Neuronal stem cell (in vitro differentiated cells): ENCODE measurements around the gene TIMM23. TPM values are rescaled to one million over a fixed set of nuclear protein-coding genes. Genes with fewer than 3 reads are reported as not detected.
A peak's percentile ranks its signal among the peaks of the same experiment; 100 is the strongest.
"Not testable (repeated sequence)": the region's sequence is repeated elsewhere in the genome, so short reads cannot be mapped to it uniquely, and the experiment has no call there.

Experiments
- DNase-seq: peaks from one replicate; pipeline ENCODE4 v3.0.0-alpha.2; 2013; ENCODE audit warnings: low spot score
- H2AFZ ChIP-seq: one replicate; pipeline ENCODE4 v1.6.1; 2013; ENCODE audit warnings: mild to moderate bottlenecking, low read length, inconsistent platforms
- H2AK5ac ChIP-seq: 2 replicates; pipeline ENCODE4 v1.6.1; 2013; ENCODE audit warnings: low read depth, mild to moderate bottlenecking, inconsistent platforms, low read length, moderate library complexity, mixed read lengths
- H2BK120ac ChIP-seq: 2 replicates; pipeline ENCODE4 v1.6.1; 2013; ENCODE audit warnings: low read depth, mild to moderate bottlenecking, inconsistent platforms, low read length, moderate library complexity, mixed read lengths
- H2BK12ac ChIP-seq: one replicate; pipeline ENCODE4 v1.6.1; 2013; ENCODE audit warnings: low read length, inconsistent platforms
- H2BK15ac ChIP-seq: 2 replicates; pipeline ENCODE4 v1.6.1; 2013; ENCODE audit warnings: mild to moderate bottlenecking, low read length, inconsistent platforms, mixed read lengths
- H2BK5ac ChIP-seq: one replicate; pipeline ENCODE4 v1.6.1; 2013; ENCODE audit warnings: inconsistent platforms, mild to moderate bottlenecking, low read length, moderate library complexity
- H3K14ac ChIP-seq: one replicate; pipeline ENCODE4 v1.6.1; 2013; ENCODE audit warnings: low read length, inconsistent platforms
- H3K18ac ChIP-seq: 2 replicates; pipeline ENCODE4 v1.6.1; 2013; ENCODE audit warnings: low read length, inconsistent platforms
- H3K23ac ChIP-seq: 2 replicates; pipeline ENCODE4 v1.6.1; 2013; ENCODE audit warnings: low read depth, mild to moderate bottlenecking, mixed read lengths, low read length, inconsistent platforms; ENCODE audit not compliant: poor library complexity
- H3K27ac ChIP-seq: replicated peaks from 3 replicates; pipeline ENCODE4 v1.5.1; 2013; ENCODE audit warnings: low read length, inconsistent platforms
- H3K27me3 ChIP-seq, 3 experiments: 2 replicates each; pipeline ENCODE4 v1.6.1; 2013; ENCODE audit warnings: low read length in 3 of 3, mild to moderate bottlenecking in 2 of 3, inconsistent platforms in 1 of 3, low read depth in 1 of 3, mixed read lengths in 1 of 3, moderate library complexity in 1 of 3; ENCODE audit not compliant: control insufficient read depth in 3 of 3, insufficient read depth in 3 of 3
- H3K36me3 ChIP-seq, 2 donors: replicated peaks in 1 of 2; 2 replicates each; pipeline ENCODE4 v1.6.1; 2013; ENCODE audit warnings: low read length in 2 of 2; ENCODE audit not compliant: control insufficient read depth in 2 of 2, insufficient read depth in 2 of 2
- H3K4ac ChIP-seq: 2 replicates; pipeline ENCODE4 v1.6.1; 2013; ENCODE audit warnings: inconsistent platforms, mild to moderate bottlenecking, low read length, moderate library complexity
- H3K4me1 ChIP-seq, 2 donors: 1 replicate in 1 of 2; 2 replicates in 1 of 2; pipeline ENCODE4 v1.6.1; 2013; ENCODE audit warnings: low read length in 2 of 2, low read depth in 1 of 2; ENCODE audit not compliant: control insufficient read depth in 2 of 2, insufficient read depth in 1 of 2
- H3K4me2 ChIP-seq: one replicate; pipeline ENCODE4 v1.6.1; 2013; ENCODE audit warnings: mild to moderate bottlenecking, low read length, inconsistent platforms; ENCODE audit not compliant: insufficient read depth, poor library complexity, severe bottlenecking
- H3K4me3 ChIP-seq, 2 donors: 2 replicates each; pipeline ENCODE4 v1.5.1; 2013; ENCODE audit warnings: low read length in 2 of 2, mild to moderate bottlenecking in 2 of 2, inconsistent platforms in 1 of 2, moderate library complexity in 1 of 2
- H3K79me1 ChIP-seq: one replicate; pipeline ENCODE4 v1.6.1; 2013; ENCODE audit warnings: low read depth, mild to moderate bottlenecking, inconsistent platforms, low read length, moderate library complexity
- H3K9ac ChIP-seq: one replicate; pipeline ENCODE4 v1.6.1; 2013; ENCODE audit warnings: mild to moderate bottlenecking, low read depth, low read length, inconsistent platforms; ENCODE audit not compliant: poor library complexity
- H3K9me3 ChIP-seq, 2 donors: replicated peaks in 1 of 2; 2 replicates each; pipeline versions ENCODE3 to v1.6.1; 2013; ENCODE audit warnings: low read length in 2 of 2, mild to moderate bottlenecking in 2 of 2, inconsistent platforms in 1 of 2, low read depth in 1 of 2, mixed read lengths in 1 of 2, moderate library complexity in 1 of 2; ENCODE audit not compliant: control insufficient read depth in 2 of 2, insufficient read depth in 1 of 2
- H4K8ac ChIP-seq: one replicate; pipeline ENCODE4 v1.6.1; 2013; ENCODE audit warnings: low read depth, mild to moderate bottlenecking, inconsistent platforms, low read length, moderate library complexity
- H4K91ac ChIP-seq: one replicate; pipeline ENCODE4 v1.6.1; 2013; ENCODE audit warnings: low read length, low read depth, mild to moderate bottlenecking, inconsistent platforms; ENCODE audit not compliant: poor library complexity
- WGBS, 2 donors: extraction: QIAGEN DNeasy Blood & Tissue Kit; methylation state at CpG; one replicate each; pipeline ENCODE4 v1.1.7; 2013; ENCODE audit warnings: missing lambda C conversion rate in 2 of 2, mixed read lengths in 1 of 2; ENCODE audit not compliant: insufficient read length in 2 of 2, insufficient replicate concordance in 1 of 2; ENCODE audit errors: extremely low coverage in 2 of 2; 5-methylcytosine and 5-hydroxymethylcytosine counted together
- polyA plus RNA-seq, 2 experiments: library from polyadenylated mRNA; stranded (reverse); fragments of 200-250 nt; gene quantifications; one replicate each; pipeline ENCODE4 v1.2.3, GENCODE V29; 2013

The TIMM23 gene, protein sequence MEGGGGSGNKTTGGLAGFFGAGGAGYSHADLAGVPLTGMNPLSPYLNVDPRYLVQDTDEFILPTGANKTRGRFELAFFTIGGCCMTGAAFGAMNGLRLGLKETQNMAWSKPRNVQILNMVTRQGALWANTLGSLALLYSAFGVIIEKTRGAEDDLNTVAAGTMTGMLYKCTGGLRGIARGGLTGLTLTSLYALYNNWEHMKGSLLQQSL
- polyA plus RNA-seq (2013, experiment 1 of 2), result 71.4 TPM
- 72.4 TPM for polyA plus RNA-seq (2013, experiment 2 of 2)

DNA sequence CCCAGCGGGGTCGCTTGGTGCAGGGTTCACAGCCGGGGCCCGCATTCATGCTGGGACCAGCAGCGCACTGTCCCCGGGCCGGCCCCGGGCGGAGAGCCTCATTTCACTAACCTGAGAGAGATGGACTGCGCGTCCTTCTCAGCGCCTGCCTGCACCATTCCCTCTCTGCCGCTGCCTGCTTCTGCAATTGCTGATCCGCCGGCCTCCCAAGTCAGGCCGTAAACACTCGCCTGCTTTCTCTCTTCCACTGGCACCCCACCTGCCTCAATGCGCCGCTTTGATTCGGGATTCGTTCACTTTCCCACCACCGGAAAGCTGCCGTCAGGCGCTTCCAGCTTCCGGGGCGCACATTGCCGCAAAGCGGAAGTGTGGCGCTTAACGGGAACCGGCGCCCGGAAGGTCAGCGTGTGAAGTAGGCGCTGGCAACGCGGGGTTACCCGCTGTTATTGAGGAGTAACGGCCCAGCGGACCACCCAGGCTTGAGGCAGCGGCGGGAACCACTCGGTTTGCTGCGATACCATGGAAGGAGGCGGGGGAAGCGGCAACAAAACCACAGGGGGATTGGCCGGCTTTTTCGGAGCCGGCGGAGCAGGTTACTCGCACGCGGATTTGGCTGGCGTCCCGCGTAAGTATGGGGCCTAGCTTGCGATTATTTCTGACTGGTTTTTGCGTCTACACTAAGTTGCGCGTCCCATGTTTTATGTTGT, at the start of gene TIMM23:
TSS of gene TIMM23 (plus strand) at position 384 of the 707 bp plus-strand sequence. CDS start at position 520, 136 bp downstream.
- H4K91ac ChIP-seq, H2BK120ac ChIP-seq, H2AK5ac ChIP-seq, H2BK5ac ChIP-seq, H2BK15ac ChIP-seq, H2BK12ac ChIP-seq, H3K4me1 ChIP-seq, H3K9me3 ChIP-seq, H3K4ac ChIP-seq, H3K23ac ChIP-seq, H3K14ac ChIP-seq, H3K79me1 ChIP-seq, H3K27me3 ChIP-seq: not testable (repeated sequence)
- Histone ChIP-seq H3K9ac (peak within 1 kb of the TSS; percentile 93), H3K4me3 (peak within 1 kb of the TSS; percentile 72 to 91), H3K18ac (peak within 1 kb of the TSS; percentile 80), H2AFZ (peak within 1 kb of the TSS; percentile 91), H4K8ac (peak within 1 kb of the TSS; percentile 17), H3K4me2 (peak within 1 kb of the TSS; percentile 62), H3K27ac (peak within 1 kb of the TSS; percentile 61), H3K36me3 (peaks cover 0 to 13% of the 10 kb centered on the region in 2 donors)
- peak; percentile 79 for DNase-seq
- WGBS, 2 donors, result no CpG with 5 or more reads among the region's 60 CpGs

DNA sequence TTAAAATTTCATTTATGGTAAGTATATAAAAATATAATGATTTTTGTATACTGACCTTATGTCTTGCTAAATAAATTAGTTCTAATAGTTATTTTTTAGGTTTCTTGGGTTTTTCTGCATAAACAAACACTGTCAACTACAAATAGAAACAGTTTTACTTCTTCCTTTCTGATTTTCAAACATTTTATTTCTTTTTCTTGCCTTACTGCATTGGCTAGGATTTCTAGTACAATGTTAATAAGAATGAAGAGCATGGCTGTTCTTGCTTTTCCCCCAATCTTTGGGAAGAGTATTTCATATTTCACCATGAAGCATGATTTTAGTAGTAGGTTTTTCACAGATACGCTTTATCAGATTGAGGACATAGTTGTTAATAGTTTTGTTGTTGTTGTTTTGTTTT, 45.5 kb upstream of the TIMM23 start:
- not testable (repeated sequence) for H2AFZ ChIP-seq, H3K14ac ChIP-seq, H3K9me3 ChIP-seq, H3K79me1 ChIP-seq, H3K4me1 ChIP-seq, H4K8ac ChIP-seq, H3K4ac ChIP-seq, H3K36me3 ChIP-seq, H4K91ac ChIP-seq, DNase-seq, H3K27me3 ChIP-seq, H3K23ac ChIP-seq, H2AK5ac ChIP-seq, H2BK5ac ChIP-seq, H2BK120ac ChIP-seq, H3K18ac ChIP-seq, H3K27ac ChIP-seq, H3K4me3 ChIP-seq, H2BK12ac ChIP-seq, H3K4me2 ChIP-seq, H2BK15ac ChIP-seq, H3K9ac ChIP-seq
- no CpG with 5 or more reads among the region's 1 CpG for WGBS, 2 donors

DNA sequence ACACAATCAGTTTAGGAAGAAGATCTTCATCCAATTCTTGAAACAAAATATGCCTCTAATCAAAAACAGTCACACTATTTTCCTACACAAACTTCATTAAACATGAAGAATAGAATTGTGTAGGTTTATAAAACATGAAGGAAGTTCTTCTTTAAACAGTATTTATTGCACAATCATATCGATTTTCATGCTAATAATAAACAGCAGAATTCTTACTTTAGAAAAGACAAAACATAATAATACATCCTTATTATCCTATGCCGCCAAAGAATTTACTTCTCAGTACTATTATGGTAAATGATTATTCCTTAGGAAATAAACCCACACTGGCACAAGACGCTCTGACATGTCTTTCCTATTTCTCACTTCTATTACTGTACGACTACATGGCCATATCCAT, 41.0 kb upstream of the TIMM23 start:
- H3K4me1 ChIP-seq, H3K79me1 ChIP-seq, H2AK5ac ChIP-seq, H3K27ac ChIP-seq, H2AFZ ChIP-seq, H3K9me3 ChIP-seq, H3K18ac ChIP-seq, H2BK15ac ChIP-seq, H3K23ac ChIP-seq, H3K4ac ChIP-seq, H4K91ac ChIP-seq, H2BK120ac ChIP-seq, H2BK5ac ChIP-seq, H3K14ac ChIP-seq, H3K9ac ChIP-seq, H4K8ac ChIP-seq, H3K4me3 ChIP-seq, H2BK12ac ChIP-seq, H3K4me2 ChIP-seq, H3K27me3 ChIP-seq, DNase-seq, H3K36me3 ChIP-seq: not testable (repeated sequence)
- no CpG with 5 or more reads among the region's 4 CpGs for WGBS, 2 donors

DNA sequence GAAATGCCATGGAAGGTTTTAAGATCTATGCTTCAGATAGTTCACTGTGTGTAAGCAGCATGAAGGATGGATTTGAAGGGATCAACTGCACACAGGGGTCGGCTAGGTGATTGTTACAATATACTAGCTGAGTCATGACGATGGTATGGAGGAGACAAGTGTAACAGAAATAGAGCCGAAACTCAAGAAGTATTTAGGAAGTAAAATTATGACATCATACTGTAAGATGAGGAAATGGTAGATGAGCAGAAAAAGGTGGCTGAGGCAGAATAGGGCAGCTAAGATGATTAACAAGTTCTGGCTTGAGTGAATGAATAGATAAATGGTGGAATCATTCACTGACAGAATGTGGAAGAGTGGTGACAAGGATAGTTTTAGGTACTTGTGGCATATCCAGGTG, 37.5 kb upstream of the TIMM23 start:
- H3K4me1 ChIP-seq, H3K79me1 ChIP-seq, H4K91ac ChIP-seq, H2BK5ac ChIP-seq, H3K14ac ChIP-seq, H4K8ac ChIP-seq, DNase-seq, H3K27ac ChIP-seq, H2BK120ac ChIP-seq, H3K4me3 ChIP-seq, H3K9ac ChIP-seq, H2BK12ac ChIP-seq, H3K4ac ChIP-seq, H3K4me2 ChIP-seq, H2AK5ac ChIP-seq, H3K23ac ChIP-seq, H3K9me3 ChIP-seq, H3K36me3 ChIP-seq, H2BK15ac ChIP-seq, H2AFZ ChIP-seq, H3K27me3 ChIP-seq, H3K18ac ChIP-seq: not testable (repeated sequence)
- no CpG with 5 or more reads among the region's 3 CpGs for WGBS, 2 donors
